HG03135 (cell line): ENCODE results near the gene MRTFB.

Experiments
- ATAC-seq: cut with Tn5 transposase; IDR thresholded peaks from one replicate; pipeline ENCODE4 v1.9.1; 2021; ENCODE audit warnings: mild to moderate bottlenecking, moderate library complexity; ENCODE audit not compliant: unreplicated experiment

The MRTFB gene

GRCh38 chr16:14306485-14307058 is 235.5 kb downstream of the MRTFB start:
- no peak for ATAC-seq

- no peak for ATAC-seq
Measured at GRCh38 chr16:14307059-14307526, 236.0 kb downstream of the MRTFB start.

GRCh38 chr16:14307527-14308367 is 236.6 kb downstream of the MRTFB start:
- no peak for ATAC-seq

GRCh38 chr16:14308368-14308723 is 237.2 kb downstream of the MRTFB start:
- no peak for ATAC-seq

- no peak for ATAC-seq
Measured at GRCh38 chr16:14309001-14309886, 238.1 kb downstream of the MRTFB start.

- ATAC-seq, result no peak
Measured at GRCh38 chr16:14309906-14310305, 238.8 kb downstream of the MRTFB start.

GRCh38 chr16:14310519-14310991 is 239.4 kb downstream of the MRTFB start:
- ATAC-seq, result peak; percentile 47

GRCh38 chr16:14314116-14314515 is 243.0 kb downstream of the MRTFB start:
- no peak for ATAC-seq

GRCh38 chr16:14315683-14316320 is 244.7 kb downstream of the MRTFB start:
- no peak for ATAC-seq
